Glutamatergic neuron (in vitro differentiated cells): ENCODE measurements around the gene MAG. TPM values are rescaled to one million over a fixed set of nuclear protein-coding genes. Genes with fewer than 3 reads are reported as not detected.

Experiments used
- DNase-seq: peaks from one replicate; pipeline ENCODE4 v3.0.0; 2022
- H3K27ac Mint-ChIP-seq: one replicate; pipeline ENCODE4 v1.8.0; 2020; ENCODE audit warnings: mild to moderate bottlenecking, mixed read lengths, inconsistent platforms; ENCODE audit not compliant: unreplicated experiment
- H3K27me3 Mint-ChIP-seq: one replicate; pipeline ENCODE4 v1.8.0; 2020; ENCODE audit warnings: mild to moderate bottlenecking, moderate library complexity, mixed read lengths, inconsistent platforms; ENCODE audit not compliant: unreplicated experiment
- H3K36me3 Mint-ChIP-seq: one replicate; pipeline ENCODE4 v1.8.0; 2020; ENCODE audit warnings: mild to moderate bottlenecking, mixed read lengths, inconsistent platforms; ENCODE audit not compliant: unreplicated experiment
- H3K4me1 Mint-ChIP-seq: one replicate; pipeline ENCODE4 v1.8.0; 2020; ENCODE audit warnings: mild to moderate bottlenecking, low read depth, mixed read lengths, inconsistent platforms; ENCODE audit not compliant: unreplicated experiment
- H3K4me3 Mint-ChIP-seq: one replicate; pipeline ENCODE4 v1.8.0; 2020; ENCODE audit warnings: mild to moderate bottlenecking, mixed read lengths, inconsistent platforms; ENCODE audit not compliant: unreplicated experiment
- H3K9me3 Mint-ChIP-seq: one replicate; pipeline ENCODE4 v1.8.0; 2020; ENCODE audit warnings: mild to moderate bottlenecking, moderate library complexity, mixed read lengths, inconsistent platforms; ENCODE audit not compliant: unreplicated experiment
- total RNA-seq: library from RNA; stranded (reverse); fragmentation: NEBNext Ultra II Directional; extraction: Animal tissue kit (Norgen Biotek cat#: 25700); gene quantifications from one replicate; pipeline ENCODE4 v1.2.1, GENCODE V29; 2021; ENCODE audit not compliant: unreplicated experiment
- TF ChIP-seq, protein P1 (sequence below): fragments of 200-600 bp; sonication (generic); IDR thresholded peaks from one replicate; pipeline ENCODE4 v1.5.0; 2021; ENCODE audit not compliant: partially characterized antibody, unreplicated experiment

The MAG gene
- total RNA-seq, 1 donor from 2014 or later: not detected

- TF ChIP-seq, protein P1, sequence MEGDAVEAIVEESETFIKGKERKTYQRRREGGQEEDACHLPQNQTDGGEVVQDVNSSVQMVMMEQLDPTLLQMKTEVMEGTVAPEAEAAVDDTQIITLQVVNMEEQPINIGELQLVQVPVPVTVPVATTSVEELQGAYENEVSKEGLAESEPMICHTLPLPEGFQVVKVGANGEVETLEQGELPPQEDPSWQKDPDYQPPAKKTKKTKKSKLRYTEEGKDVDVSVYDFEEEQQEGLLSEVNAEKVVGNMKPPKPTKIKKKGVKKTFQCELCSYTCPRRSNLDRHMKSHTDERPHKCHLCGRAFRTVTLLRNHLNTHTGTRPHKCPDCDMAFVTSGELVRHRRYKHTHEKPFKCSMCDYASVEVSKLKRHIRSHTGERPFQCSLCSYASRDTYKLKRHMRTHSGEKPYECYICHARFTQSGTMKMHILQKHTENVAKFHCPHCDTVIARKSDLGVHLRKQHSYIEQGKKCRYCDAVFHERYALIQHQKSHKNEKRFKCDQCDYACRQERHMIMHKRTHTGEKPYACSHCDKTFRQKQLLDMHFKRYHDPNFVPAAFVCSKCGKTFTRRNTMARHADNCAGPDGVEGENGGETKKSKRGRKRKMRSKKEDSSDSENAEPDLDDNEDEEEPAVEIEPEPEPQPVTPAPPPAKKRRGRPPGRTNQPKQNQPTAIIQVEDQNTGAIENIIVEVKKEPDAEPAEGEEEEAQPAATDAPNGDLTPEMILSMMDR: no peak
- Mint-ChIP-seq H3K27me3 (peaks cover 11% of the 10 kb centered on the region), H3K36me3 (no peaks in the 10 kb centered on the region), H3K4me1 (peaks cover 7% of the 10 kb centered on the region), H3K27ac (no peak overlapping the region), H3K4me3 (no peak overlapping the region), H3K9me3 (peaks cover 3% of the 10 kb centered on the region)
- DNase-seq: no peak
Observed at GRCh38 chr19:35293363-35293739, 1.4 kb downstream of the MAG start.

DNA sequence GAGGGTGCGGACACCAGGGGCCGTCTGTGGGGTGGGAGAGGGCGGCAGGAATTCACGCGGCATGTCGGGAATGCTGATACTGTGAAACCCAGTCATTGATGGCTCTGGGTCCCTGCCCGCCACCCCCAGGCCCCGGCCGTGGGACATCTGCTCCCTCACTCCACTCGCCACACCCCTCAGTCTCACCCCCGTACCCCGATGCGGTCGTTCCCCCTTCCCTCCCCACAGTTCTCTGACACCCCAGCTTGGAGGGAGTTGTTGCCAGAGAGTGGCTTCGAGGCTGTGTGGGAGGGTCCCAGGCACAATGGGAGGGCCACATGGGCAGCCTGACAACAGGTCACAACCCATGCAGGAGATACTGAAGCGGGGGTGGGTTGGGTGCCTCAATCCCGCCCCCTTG is 1.8 kb downstream of the MAG start:
- DNase-seq: no peak
- Mint-ChIP-seq H3K9me3 (peaks cover 2% of the 10 kb centered on the region), H3K4me3 (no peak overlapping the region), H3K36me3 (no peaks in the 10 kb centered on the region), H3K27ac (no peak overlapping the region), H3K4me1 (peaks cover 7% of the 10 kb centered on the region), H3K27me3 (peaks cover 11% of the 10 kb centered on the region)
- TF ChIP-seq, protein P1: no peak

DNA sequence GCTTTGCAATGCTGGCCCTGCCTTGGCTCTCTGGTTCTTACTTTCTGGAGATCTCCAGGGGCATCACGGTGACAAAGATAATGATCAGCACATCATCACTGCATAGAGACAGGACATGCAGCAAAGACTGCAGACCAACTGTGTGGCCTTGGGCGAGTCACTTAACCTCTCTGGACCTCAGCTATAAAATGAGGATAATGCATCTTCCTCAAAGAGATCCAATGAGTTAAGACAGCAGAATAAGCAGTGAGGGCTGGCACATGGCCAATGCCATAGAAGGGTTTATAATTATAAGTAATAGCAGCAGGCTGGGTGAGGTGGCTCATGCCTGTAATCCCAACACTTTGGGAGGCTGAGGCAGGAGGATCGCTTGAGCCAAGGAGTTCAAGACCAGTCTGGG is 2.4 kb downstream of the MAG start:
- DNase-seq: no peak
- Mint-ChIP-seq H3K36me3 (no peaks in the 10 kb centered on the region), H3K27me3 (peaks cover 11% of the 10 kb centered on the region), H3K4me1 (peaks cover 7% of the 10 kb centered on the region), H3K27ac (no peak overlapping the region), H3K9me3 (peaks cover 2% of the 10 kb centered on the region), H3K4me3 (no peak overlapping the region)
- TF ChIP-seq, protein P1: no peak

- TF ChIP-seq, protein P1: no peak
- no peak overlapping the region for H3K27ac Mint-ChIP-seq
- peaks cover 11% of the 10 kb centered on the region for H3K27me3 Mint-ChIP-seq
- H3K4me3 Mint-ChIP-seq: no peak overlapping the region
- H3K4me1 Mint-ChIP-seq: peaks cover 7% of the 10 kb centered on the region
- no peaks in the 10 kb centered on the region for H3K36me3 Mint-ChIP-seq
- DNase-seq: no peak
- peaks cover 2% of the 10 kb centered on the region for H3K9me3 Mint-ChIP-seq
Observed at GRCh38 chr19:35294859-35295791, 3.2 kb downstream of the MAG start.

- TF ChIP-seq, protein P1: no peak
- peaks cover 11% of the 10 kb centered on the region for H3K27me3 Mint-ChIP-seq
- H3K36me3 Mint-ChIP-seq: no peaks in the 10 kb centered on the region
- no peak for DNase-seq
- H3K4me3 Mint-ChIP-seq: no peak overlapping the region
- no peak overlapping the region for H3K27ac Mint-ChIP-seq
- H3K4me1 Mint-ChIP-seq: peaks cover 7% of the 10 kb centered on the region
- peaks cover 4% of the 10 kb centered on the region for H3K9me3 Mint-ChIP-seq
Observed at GRCh38 chr19:35295792-35296462, 4.0 kb downstream of the MAG start.
